ENCODE results near the gene CRB2. TPM values are rescaled to one million over a fixed set of nuclear protein-coding genes. Genes with fewer than 3 reads are reported as not detected.

Gene CRB2
- total and polyA plus RNA-seq, 2 of the 13 experiments (the other 11 are each of a cell fraction or from before 2014, with no cell fraction given) = 0.01 to 0.29 TPM

DNA sequence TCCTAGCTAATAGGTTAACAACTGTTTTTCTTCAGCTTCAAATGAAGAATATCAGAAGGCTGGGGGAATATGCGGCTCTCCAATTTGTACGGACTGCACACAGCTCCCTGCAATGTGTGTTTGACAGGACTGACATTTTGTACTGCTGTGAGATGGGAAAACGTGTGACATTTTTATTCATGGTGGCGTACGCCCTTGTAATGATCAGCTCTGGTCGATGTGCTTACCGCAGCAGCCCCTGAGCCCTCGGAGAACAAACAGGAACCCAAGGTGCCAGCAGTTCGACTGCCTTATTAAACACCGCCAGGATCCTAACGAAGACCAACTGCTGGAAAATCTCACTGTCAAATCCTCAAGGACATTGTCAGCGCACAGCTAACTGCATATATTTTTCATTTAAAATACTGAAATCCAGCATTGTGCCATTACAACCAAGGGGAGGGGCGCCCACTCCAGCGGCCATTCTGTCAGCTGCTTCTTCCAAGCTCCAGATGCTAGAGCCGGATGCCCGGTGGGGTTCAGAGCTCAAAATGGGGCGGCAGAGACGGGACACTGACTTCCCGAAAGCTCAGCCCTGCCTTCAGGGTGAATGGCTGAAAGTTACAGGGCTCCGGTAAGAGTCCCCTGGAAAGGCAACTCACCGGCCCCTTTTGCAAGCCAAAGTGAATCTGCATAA, 66.8 kb downstream of the CRB2 start:
- DNase-seq (ENCODE audit: low spot score) (no peak), ATAC-seq (no peak), FAIRE-seq (no peak)
- ChIA-PET POLR2A (no interaction called here), CTCF (ENCODE audit: low intra/inter-chr PET ratio, low total read pairs) (no interaction called here)
- H3K9ac ChIP-seq (ENCODE audit: insufficient read depth, low read depth, low read length) = no peak overlapping the region
- no peak overlapping the region for H2AFZ ChIP-seq (ENCODE audit: low read length)
- H3K4me2 ChIP-seq (ENCODE audit: low read depth, low read length) = no peak overlapping the region
- TF ChIP-seq ZNF614 (CRISPR knock-in tag; IDR thresholded peaks at IDR 0.05; ENCODE audit: borderline replicate concordance) = no peak
- no peaks in the 10 kb centered on the region for H3K9me3 ChIP-seq (ENCODE audit: low read length)
- no peak overlapping the region for H3K4me3 ChIP-seq (replicated peaks in 1 of 3; ENCODE audit: insufficient read depth in 1 of 3, low read depth in 2 of 3, low read length in 3 of 3)
- in situ Hi-C loops (cut with HindIII; ENCODE audit: extremely low pct_ligation_motif_present, low pct_unique_long_range_greater_than_20kb) (loop anchor here (25.0 kb wide), 1 partner anchor 615 kb away; no protein-coding TSS in a partner anchor), intact Hi-C loops (cut with micrococcal nuclease; ENCODE audit: unreplicated experiment) (no loop called here)
- no peaks in the 10 kb centered on the region for H3K79me2 ChIP-seq (ENCODE audit: insufficient read depth, low read length)
- no peaks in the 10 kb centered on the region for H4K20me1 ChIP-seq (ENCODE audit: insufficient read depth, low read length)
- H3K27me3 ChIP-seq (ENCODE audit: control insufficient read depth in 1 of 2, insufficient read depth in 2 of 2, low read length in 2 of 2) = no peaks in the 10 kb centered on the region
- no peaks in the 10 kb centered on the region for H3K4me1 ChIP-seq (ENCODE audit: insufficient read depth, low read length)
- H3K36me3 ChIP-seq (replicated peaks in 1 of 2; ENCODE audit: control insufficient read depth in 1 of 2, insufficient read depth in 2 of 2, low read length in 2 of 2) = peaks cover 9 to 52% of the 10 kb centered on the region in 2 experiments; a peak in 4 of 5 replicates
- no peak overlapping the region for H3K27ac ChIP-seq (ENCODE audit: extremely low read length, insufficient read depth, low read length)
- 92% methylated on average over 15 of the region's 21 CpGs for WGBS (ENCODE audit: low lambda C conversion rate)
- BruUV-seq (replicated peaks) = no TSS peak

GRCh38 chr9:123423311-123423640, 67.3 kb downstream of the CRB2 start:
- no peaks in the 10 kb centered on the region for H3K4me1 ChIP-seq (ENCODE audit: insufficient read depth, low read length)
- H3K4me3 ChIP-seq (replicated peaks in 1 of 3; ENCODE audit: insufficient read depth in 1 of 3, low read depth in 2 of 3, low read length in 3 of 3) = no peak overlapping the region
- H3K27me3 ChIP-seq (ENCODE audit: control insufficient read depth in 1 of 2, insufficient read depth in 2 of 2, low read length in 2 of 2) = no peaks in the 10 kb centered on the region
- ATAC-seq (no peak), FAIRE-seq (no peak), DNase-seq (ENCODE audit: low spot score) (no peak)
- CTCF ChIA-PET (ENCODE audit: low intra/inter-chr PET ratio, low total read pairs) = no interaction called here
- no peak overlapping the region for H2AFZ ChIP-seq (ENCODE audit: low read length)
- no TSS peak for BruUV-seq (replicated peaks)
- H3K36me3 ChIP-seq (replicated peaks in 1 of 2; ENCODE audit: control insufficient read depth in 1 of 2, insufficient read depth in 2 of 2, low read length in 2 of 2) = peaks cover 9 to 52% of the 10 kb centered on the region in 2 experiments; a peak in 4 of 5 replicates
- no peaks in the 10 kb centered on the region for H3K9me3 ChIP-seq (ENCODE audit: low read length)
- in situ Hi-C loops (cut with HindIII; ENCODE audit: extremely low pct_ligation_motif_present, low pct_unique_long_range_greater_than_20kb) = loop anchor here (25.0 kb wide), 1 partner anchor 614 kb away; no protein-coding TSS in a partner anchor
- no peak overlapping the region for H3K4me2 ChIP-seq (ENCODE audit: low read depth, low read length)
- POLR2A ChIA-PET = no interaction called here
- H3K27ac ChIP-seq (ENCODE audit: extremely low read length, insufficient read depth, low read length) = no peak overlapping the region
- H4K20me1 ChIP-seq (ENCODE audit: insufficient read depth, low read length) = no peaks in the 10 kb centered on the region
- intact Hi-C loops (cut with micrococcal nuclease; ENCODE audit: unreplicated experiment) = no loop called here
- H3K9ac ChIP-seq (ENCODE audit: insufficient read depth, low read depth, low read length) = no peak overlapping the region
- no peaks in the 10 kb centered on the region for H3K79me2 ChIP-seq (ENCODE audit: insufficient read depth, low read length)
- 96% methylated on average over 5 of the region's 8 CpGs for WGBS (ENCODE audit: low lambda C conversion rate)
- TF ChIP-seq IKZF5 (CRISPR knock-in tag; IDR thresholded peaks at IDR 0.05) = no peak
- TF ChIP-seq SMARCE1 (IDR thresholded peaks at IDR 0.05; ENCODE audit: borderline replicate concordance) = no peak
- no peak for TF ChIP-seq ERF (CRISPR knock-in tag; IDR thresholded peaks at IDR 0.05)
- TF ChIP-seq ZNF75D (CRISPR knock-in tag; IDR thresholded peaks at IDR 0.05; ENCODE audit: borderline replicate concordance) = no peak
- TF ChIP-seq USF2 (IDR thresholded peaks at IDR 0.05; ENCODE audit: low read depth, low read length) = no peak
- no peak for TF ChIP-seq USF2 (CRISPR knock-in tag; IDR thresholded peaks at IDR 0.05; ENCODE audit: borderline replicate concordance)
- TF ChIP-seq ZFP36L2 (CRISPR knock-in tag; IDR thresholded peaks at IDR 0.05) = no peak
- no peak for TF ChIP-seq ZNF709 (CRISPR knock-in tag; IDR thresholded peaks at IDR 0.05)
- TF ChIP-seq ATF5 (CRISPR knock-in tag; IDR thresholded peaks at IDR 0.05; ENCODE audit: low read depth) = no peak
- TF ChIP-seq POGK (CRISPR knock-in tag; conservative IDR thresholded peaks at IDR 0.05) = no peak
